Fibroblast of lung (primary cell): ENCODE results near the gene MYO3B. TPM values are rescaled to one million over a fixed set of nuclear protein-coding genes. Genes with fewer than 3 reads are reported as not detected.

Experiments used
- DNase-seq, 2 donors: peaks; one replicate each; pipeline versions ENCODE4 v3.0.0 to v3.0.0-alpha.2; 2010; ENCODE audit warnings: low read depth in 2 of 2
- H2AFZ ChIP-seq: 2 replicates; pipeline ENCODE4 v1.5.1; 2012; ENCODE audit warnings: low read length, control low read depth, inconsistent platforms
- H3K27ac ChIP-seq: 2 replicates; pipeline ENCODE4 v1.5.1; 2011; ENCODE audit warnings: low read length, control low read depth; ENCODE audit not compliant: insufficient read depth
- H3K27me3 ChIP-seq: 2 replicates; pipeline ENCODE4 v1.5.1; 2011; ENCODE audit warnings: mild to moderate bottlenecking, low read length; ENCODE audit not compliant: control insufficient read depth, insufficient read depth
- H3K36me3 ChIP-seq: 2 replicates; pipeline ENCODE4 v1.5.1; 2011; ENCODE audit warnings: low read length; ENCODE audit not compliant: control insufficient read depth, insufficient read depth
- H3K4me1 ChIP-seq: 2 replicates; pipeline ENCODE4 v1.5.1; 2011; ENCODE audit warnings: low read length; ENCODE audit not compliant: control insufficient read depth, insufficient read depth; ENCODE audit errors: extremely low read depth
- H3K4me2 ChIP-seq: 2 replicates; pipeline ENCODE4 v1.5.1; 2011; ENCODE audit warnings: low read length, control low read depth; ENCODE audit not compliant: insufficient read depth; ENCODE audit errors: extremely low read depth
- H3K4me3 ChIP-seq, 4 experiments: fragments of 200-600 bp in 1 of 4; sonication (generic) in 1 of 4; replicated peaks in 1 of 4; 2 replicates each; pipeline ENCODE4 v1.5.1; 2011 to 2016; ENCODE audit warnings: low read length in 4 of 4, low read depth in 3 of 4, mild to moderate bottlenecking in 3 of 4, control low read depth in 2 of 4, inconsistent platforms in 1 of 4, mixed read lengths in 1 of 4; ENCODE audit not compliant: insufficient read depth in 1 of 4; ENCODE audit errors: control extremely low read depth in 1 of 4
- H3K79me2 ChIP-seq: 2 replicates; pipeline ENCODE4 v1.5.1; 2012; ENCODE audit warnings: mild to moderate bottlenecking, low read length, inconsistent platforms; ENCODE audit not compliant: control insufficient read depth, insufficient read depth
- H3K9ac ChIP-seq: 2 replicates; pipeline ENCODE4 v1.5.1; 2011; ENCODE audit warnings: mild to moderate bottlenecking, low read length, control low read depth; ENCODE audit not compliant: insufficient read depth
- H3K9me3 ChIP-seq: 2 replicates; pipeline ENCODE4 v1.5.1; 2012; ENCODE audit warnings: low read depth, low read length; ENCODE audit not compliant: control insufficient read depth, insufficient read depth
- H4K20me1 ChIP-seq: 2 replicates; pipeline ENCODE4 v1.5.1; 2011; ENCODE audit warnings: low read length; ENCODE audit not compliant: control insufficient read depth, insufficient read depth; ENCODE audit errors: extremely low read depth
- EZH2 ChIP-seq: IDR thresholded peaks from 2 replicates; pipeline ENCODE4 v1.5.1; 2012; ENCODE audit warnings: low read length, control low read depth, mild to moderate bottlenecking; ENCODE audit errors: missing control alignments
- polyA plus RNA-seq, 2 donors: library from polyadenylated mRNA; depleted of rRNA in 1 of 2; stranded (reverse) in 1 of 2; unstranded in 1 of 2; fragments of >200 nt; gene quantifications; 2 replicates each; pipeline ENCODE4 v1.2.1, GENCODE V29; 2011 to 2012; ENCODE audit warnings: missing spikeins in 1 of 2
- total RNA-seq: library from RNA; depleted of rRNA; stranded (reverse); fragments of >200 nt; gene quantifications from 2 replicates; pipeline ENCODE4 v1.2.1, GENCODE V29; 2014
- TF ChIP-seq, protein P1 (sequence below), 2 donors: IDR thresholded peaks in 1 of 2; conservative IDR thresholded peaks in 1 of 2; 1 replicate in 1 of 2; 2 replicates in 1 of 2; pipeline ENCODE4 v1.5.1; 2011 to 2012; ENCODE audit warnings: low read length in 2 of 2, control low read depth in 1 of 2, inconsistent platforms in 1 of 2, low read depth in 1 of 2, mild to moderate bottlenecking in 1 of 2

Gene MYO3B
- total and polyA plus RNA-seq, 2 donors (not counting 1 experiment from before 2014, with no cell fraction given) = 0.06 to 0.50 TPM

DNA sequence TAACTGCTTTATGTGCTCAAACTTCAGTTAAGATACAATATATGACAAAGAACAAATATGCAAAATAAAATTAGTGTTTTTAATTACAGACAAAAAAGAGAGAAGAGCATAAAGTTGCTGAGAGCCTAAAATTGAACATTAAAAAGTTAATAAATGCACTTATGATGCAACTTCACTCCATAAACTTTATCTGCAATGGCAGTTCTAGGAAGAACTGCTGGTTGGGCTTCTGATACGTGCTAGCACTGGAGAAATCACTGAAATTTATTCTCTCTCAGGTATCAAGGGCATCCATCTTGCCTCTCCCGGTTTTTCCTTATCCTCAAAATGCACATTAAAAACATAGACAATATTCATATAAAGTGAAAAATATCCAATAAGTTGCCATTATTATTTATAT lies 35.7 kb downstream of the MYO3B start:
- no peaks in the 10 kb centered on the region for H3K27me3 ChIP-seq
- H3K27ac ChIP-seq = no peak overlapping the region
- H3K9me3 ChIP-seq = no peaks in the 10 kb centered on the region
- H3K36me3 ChIP-seq = no peaks in the 10 kb centered on the region
- H3K9ac ChIP-seq = no peak overlapping the region
- H3K4me3 ChIP-seq = no peak overlapping the region
- H3K79me2 ChIP-seq = no peaks in the 10 kb centered on the region
- H4K20me1 ChIP-seq = no peaks in the 10 kb centered on the region
- TF ChIP-seq, protein P1, sequence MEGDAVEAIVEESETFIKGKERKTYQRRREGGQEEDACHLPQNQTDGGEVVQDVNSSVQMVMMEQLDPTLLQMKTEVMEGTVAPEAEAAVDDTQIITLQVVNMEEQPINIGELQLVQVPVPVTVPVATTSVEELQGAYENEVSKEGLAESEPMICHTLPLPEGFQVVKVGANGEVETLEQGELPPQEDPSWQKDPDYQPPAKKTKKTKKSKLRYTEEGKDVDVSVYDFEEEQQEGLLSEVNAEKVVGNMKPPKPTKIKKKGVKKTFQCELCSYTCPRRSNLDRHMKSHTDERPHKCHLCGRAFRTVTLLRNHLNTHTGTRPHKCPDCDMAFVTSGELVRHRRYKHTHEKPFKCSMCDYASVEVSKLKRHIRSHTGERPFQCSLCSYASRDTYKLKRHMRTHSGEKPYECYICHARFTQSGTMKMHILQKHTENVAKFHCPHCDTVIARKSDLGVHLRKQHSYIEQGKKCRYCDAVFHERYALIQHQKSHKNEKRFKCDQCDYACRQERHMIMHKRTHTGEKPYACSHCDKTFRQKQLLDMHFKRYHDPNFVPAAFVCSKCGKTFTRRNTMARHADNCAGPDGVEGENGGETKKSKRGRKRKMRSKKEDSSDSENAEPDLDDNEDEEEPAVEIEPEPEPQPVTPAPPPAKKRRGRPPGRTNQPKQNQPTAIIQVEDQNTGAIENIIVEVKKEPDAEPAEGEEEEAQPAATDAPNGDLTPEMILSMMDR (conservative IDR thresholded peaks at IDR 0.05 in 1 of 2, IDR thresholded peaks at IDR 0.05 in 1 of 2; ENCODE audit: low read depth in 1 of 2, low read length in 2 of 2) = no peak
- TF ChIP-seq EZH2 = no peak
- H3K4me1 ChIP-seq = peaks cover 3% of the 10 kb centered on the region
- H3K4me2 ChIP-seq = no peak overlapping the region
- H2AFZ ChIP-seq = no peak overlapping the region
- no peak for DNase-seq

DNA sequence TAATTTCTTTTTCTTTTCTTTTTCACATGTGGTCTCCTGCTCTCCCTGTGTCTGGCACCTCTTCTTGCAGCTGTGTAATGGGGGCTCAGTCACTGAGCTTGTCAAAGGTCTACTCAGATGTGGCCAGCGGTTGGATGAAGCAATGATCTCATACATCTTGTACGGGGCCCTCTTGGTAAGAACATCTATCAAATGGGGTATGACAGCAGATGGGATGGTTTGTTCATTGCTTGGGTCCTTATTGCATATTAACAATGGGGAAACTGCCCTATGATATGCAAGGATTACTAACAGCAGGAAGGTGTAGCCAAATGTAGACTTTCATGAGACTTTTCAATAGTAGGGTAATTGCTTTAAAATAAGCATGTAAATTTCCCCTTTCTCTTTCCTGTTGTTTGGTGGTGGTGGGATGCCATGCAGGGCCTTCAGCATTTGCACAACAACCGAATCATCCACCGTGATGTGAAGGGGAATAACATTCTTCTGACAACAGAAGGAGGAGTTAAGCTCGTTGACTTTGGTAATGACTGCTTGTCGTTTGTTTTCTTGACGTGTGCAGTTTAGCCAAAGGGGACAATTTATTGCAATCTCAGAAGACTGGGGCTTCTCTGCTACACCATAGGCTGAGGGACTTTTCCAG lies 36.5 kb downstream of the MYO3B start:
- DNase-seq = no peak
- H3K4me1 ChIP-seq = peaks cover 3% of the 10 kb centered on the region
- H3K79me2 ChIP-seq = no peaks in the 10 kb centered on the region
- H3K9me3 ChIP-seq = no peaks in the 10 kb centered on the region
- no peak overlapping the region for H3K9ac ChIP-seq
- no peak overlapping the region for H3K4me3 ChIP-seq
- no peak overlapping the region for H3K27ac ChIP-seq
- H3K27me3 ChIP-seq = no peaks in the 10 kb centered on the region
- no peak for TF ChIP-seq EZH2
- TF ChIP-seq, protein P1 (conservative IDR thresholded peaks at IDR 0.05 in 1 of 2, IDR thresholded peaks at IDR 0.05 in 1 of 2; ENCODE audit: low read depth in 1 of 2, low read length in 2 of 2) = no peak
- H3K36me3 ChIP-seq = no peaks in the 10 kb centered on the region
- no peak overlapping the region for H2AFZ ChIP-seq
- H4K20me1 ChIP-seq = no peaks in the 10 kb centered on the region
- H3K4me2 ChIP-seq = no peak overlapping the region

- no peak for DNase-seq
- Histone ChIP-seq H3K36me3 (no peaks in the 10 kb centered on the region), H4K20me1 (no peaks in the 10 kb centered on the region)
Measured at GRCh38 chr2:170215021-170215420, 37.1 kb downstream of the MYO3B start.

More at GRCh38 chr2:170215021-170215420, 37.1 kb downstream of the MYO3B start:
- H3K4me2 ChIP-seq = no peak overlapping the region
- no peak for TF ChIP-seq EZH2
- H3K27ac ChIP-seq = no peak overlapping the region
- no peaks in the 10 kb centered on the region for H3K27me3 ChIP-seq
- H3K9ac ChIP-seq = no peak overlapping the region
- no peak overlapping the region for H2AFZ ChIP-seq
- no peaks in the 10 kb centered on the region for H3K79me2 ChIP-seq
- H3K4me1 ChIP-seq = peaks cover 3% of the 10 kb centered on the region
- H3K4me3 ChIP-seq = no peak overlapping the region
- H3K9me3 ChIP-seq = no peaks in the 10 kb centered on the region
